H9 (cell line): ENCODE results near the gene VPS25. TPM values are rescaled to one million over a fixed set of nuclear protein-coding genes. Genes with fewer than 3 reads are reported as not detected.
A peak's percentile ranks its signal among the peaks of the same experiment; 100 is the strongest.

Experiments used
- DNase-seq: peaks from one replicate; pipeline ENCODE4 v3.0.0-alpha.2; 2017
- H2AFZ ChIP-seq: one replicate; pipeline ENCODE4 v1.6.1; 2013; ENCODE audit warnings: mild to moderate bottlenecking, low read length, control low read depth, moderate library complexity
- H2AK5ac ChIP-seq: 2 replicates; pipeline ENCODE4 v1.6.1; 2013; ENCODE audit warnings: low read length, control low read depth, mixed read lengths; ENCODE audit not compliant: insufficient read length
- H2BK120ac ChIP-seq: one replicate; pipeline ENCODE4 v1.6.1; 2013; ENCODE audit warnings: low read depth, mild to moderate bottlenecking, low read length, control low read depth, inconsistent platforms; ENCODE audit not compliant: poor library complexity, severe bottlenecking
- H2BK12ac ChIP-seq: 2 replicates; pipeline ENCODE4 v1.6.1; 2013; ENCODE audit warnings: low read length, control low read depth, mixed read lengths, low read depth; ENCODE audit not compliant: insufficient read length
- H2BK15ac ChIP-seq: 2 replicates; pipeline ENCODE4 v1.6.1; 2013; ENCODE audit warnings: low read depth, low read length, control low read depth
- H2BK20ac ChIP-seq: one replicate; pipeline ENCODE4 v1.6.1; 2013; ENCODE audit warnings: low read depth, mild to moderate bottlenecking, low read length, control low read depth, inconsistent platforms; ENCODE audit not compliant: poor library complexity, severe bottlenecking
- H2BK5ac ChIP-seq: 2 replicates; pipeline ENCODE4 v1.6.1; 2013; ENCODE audit warnings: low read length, control low read depth, mixed read lengths; ENCODE audit not compliant: insufficient read length
- H3K14ac ChIP-seq: 2 replicates; pipeline ENCODE4 v1.6.1; 2013; ENCODE audit warnings: low read length, control low read depth; ENCODE audit not compliant: insufficient read depth
- H3K18ac ChIP-seq: 2 replicates; pipeline ENCODE4 v1.6.1; 2013; ENCODE audit warnings: low read depth, mild to moderate bottlenecking, mixed read lengths, low read length, control low read depth; ENCODE audit not compliant: insufficient read length
- H3K23ac ChIP-seq: 2 replicates; pipeline ENCODE4 v1.6.1; 2013; ENCODE audit warnings: low read length, control low read depth, mixed read lengths, low read depth; ENCODE audit not compliant: insufficient read length
- H3K23me2 ChIP-seq: 2 replicates; pipeline ENCODE4 v1.6.1; 2013; ENCODE audit warnings: low read depth, mild to moderate bottlenecking, mixed read lengths, low read length, control low read depth; ENCODE audit not compliant: insufficient read length, poor library complexity, severe bottlenecking
- H3K27ac ChIP-seq: 2 replicates; pipeline ENCODE4 v1.5.1; 2013; ENCODE audit warnings: low read length, control low read depth, mixed read lengths, low read depth; ENCODE audit not compliant: insufficient read length
- H3K27me3 ChIP-seq: 2 replicates; pipeline ENCODE4 v1.6.1; 2013; ENCODE audit warnings: low read length, control low read depth, inconsistent platforms; ENCODE audit not compliant: insufficient read depth
- H3K4ac ChIP-seq: 2 replicates; pipeline ENCODE4 v1.6.1; 2013; ENCODE audit warnings: low read depth, mild to moderate bottlenecking, control low read depth, inconsistent platforms, low read length, moderate library complexity
- H3K4me1 ChIP-seq: 2 replicates; pipeline ENCODE4 v1.6.1; 2013; ENCODE audit warnings: low read length, control low read depth, inconsistent platforms; ENCODE audit not compliant: insufficient read depth
- H3K4me2 ChIP-seq: 2 replicates; pipeline ENCODE4 v1.6.1; 2013; ENCODE audit warnings: low read length, control low read depth, mixed read lengths; ENCODE audit not compliant: insufficient read length, insufficient read depth
- H3K56ac ChIP-seq: 2 replicates; pipeline ENCODE4 v1.6.1; 2013; ENCODE audit warnings: low read depth, mild to moderate bottlenecking, mixed read lengths, low read length, control low read depth; ENCODE audit not compliant: insufficient read length
- H3K79me1 ChIP-seq: 2 replicates; pipeline ENCODE4 v1.6.1; 2013; ENCODE audit warnings: low read depth, mild to moderate bottlenecking, moderate library complexity, low read length, control low read depth, inconsistent platforms; ENCODE audit not compliant: insufficient read depth, poor library complexity, severe bottlenecking
- H3K79me2 ChIP-seq: 2 replicates; pipeline ENCODE4 v1.6.1; 2013; ENCODE audit warnings: low read length, control low read depth, inconsistent platforms; ENCODE audit not compliant: insufficient read depth
- H3K9ac ChIP-seq: 2 replicates; pipeline ENCODE4 v1.6.1; 2013; ENCODE audit warnings: low read length, control low read depth, mixed read lengths; ENCODE audit not compliant: insufficient read length; ENCODE audit errors: extremely low read depth
- H3K9me3 ChIP-seq: one replicate; pipeline ENCODE4 v1.6.1; 2013; ENCODE audit warnings: low read depth, low read length, inconsistent platforms; ENCODE audit not compliant: control insufficient read depth
- H3T11ph ChIP-seq: one replicate; pipeline ENCODE4 v1.6.1; 2013; ENCODE audit warnings: mild to moderate bottlenecking, low read length, control low read depth, inconsistent platforms
- H4K20me1 ChIP-seq: one replicate; pipeline ENCODE4 v1.6.1; 2013; ENCODE audit not compliant: control insufficient read depth, insufficient read length, insufficient read depth
- H4K5ac ChIP-seq: 2 replicates; pipeline ENCODE4 v1.6.1; 2013; ENCODE audit warnings: low read depth, mild to moderate bottlenecking, mixed read lengths, low read length, control low read depth; ENCODE audit not compliant: insufficient read length
- H4K8ac ChIP-seq: replicated peaks from 2 replicates; pipeline ENCODE4 v1.6.1; 2013; ENCODE audit warnings: low read length, control low read depth, mixed read lengths, low read depth; ENCODE audit not compliant: insufficient read length
- H4K91ac ChIP-seq: 2 replicates; pipeline ENCODE4 v1.6.1; 2013; ENCODE audit warnings: low read depth, mild to moderate bottlenecking, moderate library complexity, mixed read lengths, low read length, control low read depth; ENCODE audit not compliant: insufficient read length
- H3K27ac Mint-ChIP-seq, 3 experiments: 2 replicates in 2 of 3; 3 replicates in 1 of 3; pipeline ENCODE4 v1.8.0; 2020 to 2021; ENCODE audit warnings: mixed read lengths in 3 of 3, mild to moderate bottlenecking in 1 of 3, moderate library complexity in 1 of 3
- H3K27me3 Mint-ChIP-seq: 2 replicates; pipeline ENCODE4 v1.8.0; 2021; ENCODE audit warnings: low read depth, mild to moderate bottlenecking, moderate library complexity, mixed read lengths
- H3K36me3 Mint-ChIP-seq, 3 experiments: 2 replicates in 2 of 3; 3 replicates in 1 of 3; pipeline ENCODE4 v1.8.0; 2020 to 2021; ENCODE audit warnings: low read depth in 3 of 3, mixed read lengths in 3 of 3; ENCODE audit not compliant: insufficient read depth in 1 of 3
- H3K4me1 Mint-ChIP-seq, 2 experiments: 2 replicates each; pipeline ENCODE4 v1.8.0; 2020; ENCODE audit warnings: mixed read lengths in 2 of 2
- H3K4me3 Mint-ChIP-seq, 2 experiments: 2 replicates in 1 of 2; 3 replicates in 1 of 2; pipeline ENCODE4 v1.8.0; 2020 to 2021; ENCODE audit warnings: mild to moderate bottlenecking in 2 of 2, mixed read lengths in 2 of 2, moderate library complexity in 1 of 2
- H3K9me3 Mint-ChIP-seq, 2 experiments: 2 replicates in 1 of 2; 3 replicates in 1 of 2; pipeline ENCODE4 v1.8.0; 2020; ENCODE audit warnings: mild to moderate bottlenecking in 2 of 2, mixed read lengths in 2 of 2, moderate library complexity in 1 of 2
- CTCF ChIP-seq: fragments of 200-600 bp; sonication (generic); conservative IDR thresholded peaks from 3 replicates; pipeline ENCODE4 v1.8.0; 2021; ENCODE audit warnings: antibody characterized with exemption, mild to moderate bottlenecking
- WGBS: extraction: QIAGEN DNeasy Blood & Tissue Kit; methylation state at CpG from one replicate; pipeline ENCODE4 v1.1.7; 2013; ENCODE audit warnings: missing lambda C conversion rate, low lambda C conversion rate, mixed read lengths; ENCODE audit not compliant: insufficient read length; ENCODE audit errors: extremely low coverage; 5-methylcytosine and 5-hydroxymethylcytosine counted together
- long read RNA-seq: library from polyadenylated mRNA; unstranded; transcript quantifications from one replicate; pipeline ENCODE4 v2.0.0, GENCODE V29; 2020
- total RNA-seq: library from RNA; stranded (reverse); gene quantifications from 2 replicates; pipeline ENCODE4 v1.2.1, GENCODE V29; 2021

VPS25 gene
- 111 and 113 TPM in 2 replicates for total RNA-seq
- long read RNA-seq, transcript VPS25-201 (6 exons, 1,101 nt), result major isoform, 390 of 408 reads
- long read RNA-seq, partial matches to known transcripts, result 1 of 408 reads
- long read RNA-seq, other reads (novel, unspliced or antisense), result 15 of 408 reads

DNA sequence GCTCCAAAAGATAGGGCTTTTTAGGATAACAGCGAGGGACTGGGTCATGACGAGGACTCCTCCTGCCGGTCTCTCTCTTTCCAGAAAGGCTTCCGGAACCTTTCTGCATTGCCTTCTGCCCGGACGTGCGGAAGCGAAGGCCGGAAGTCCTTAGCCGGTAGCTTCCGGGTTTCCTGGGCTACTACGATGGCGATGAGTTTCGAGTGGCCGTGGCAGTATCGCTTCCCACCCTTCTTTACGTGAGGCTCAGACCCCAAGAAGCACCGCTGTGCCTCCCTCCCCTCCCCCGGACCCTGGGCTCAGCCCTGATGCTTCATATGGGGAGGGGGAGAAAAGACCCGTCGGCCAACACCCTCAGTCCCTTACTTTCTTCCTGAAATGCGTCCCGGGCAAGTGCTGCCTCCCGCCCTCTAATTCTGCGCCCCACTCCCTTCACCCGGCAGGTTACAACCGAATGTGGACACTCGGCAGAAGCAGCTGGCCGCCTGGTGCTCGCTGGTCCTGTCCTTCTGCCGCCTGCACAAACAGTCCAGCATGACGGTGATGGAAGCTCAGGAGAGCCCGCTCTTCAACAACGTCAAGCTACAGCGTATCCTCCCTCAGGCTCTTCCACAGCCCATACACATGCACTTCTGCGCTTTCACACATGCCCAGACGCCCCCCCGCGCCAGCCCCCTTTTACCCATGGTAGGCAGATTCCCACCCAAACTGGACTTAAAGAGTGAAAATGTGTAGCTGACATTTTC lies at the start of gene VPS25:
VPS25 (plus strand) TSS at position 160 of the 746 bp plus-strand sequence; CDS start at position 187, 27 bp downstream.
- no peaks in the 10 kb centered on the region; the same call in 1 of the 2 replicates for H3K27me3 Mint-ChIP-seq
- peaks cover 4 to 34% (median 30%) of the 10 kb centered on the region in 3 experiments; a peak in 6 of 7 replicates for H3K36me3 Mint-ChIP-seq
- H3K4me2 ChIP-seq, result peak within 1 kb of the TSS; percentile 80
- no peaks in the 10 kb centered on the region for H4K20me1 ChIP-seq
- peak within 1 kb of the TSS; percentile 23 for H4K8ac ChIP-seq
- peak within 1 kb of the TSS; percentile 96 for H3K9ac ChIP-seq
- peak within 1 kb of the TSS; percentile 95 for H3K14ac ChIP-seq
- H2BK5ac ChIP-seq, result no peak within 1 kb of the TSS
- H3K9me3 Mint-ChIP-seq, result no peaks in the 10 kb centered on the region; a peak in 1 of 5 replicates
- no peak within 1 kb of the TSS for H2BK20ac ChIP-seq
- peak within 1 kb of the TSS; percentile 39 for H4K5ac ChIP-seq
- peak within 1 kb of the TSS; percentile 94 to 98 (median 98) for H3K27ac Mint-ChIP-seq
- no peaks in the 10 kb centered on the region for H3K79me1 ChIP-seq
- H3K9me3 ChIP-seq, result no peaks in the 10 kb centered on the region
- peak; percentile 32; the same call in 2 of the 3 replicates for TF ChIP-seq CTCF
- no peak within 1 kb of the TSS for H3T11ph ChIP-seq
- no peaks in the 10 kb centered on the region for H3K4me1 ChIP-seq
- H3K23ac ChIP-seq, result no peak within 1 kb of the TSS
- H2AFZ ChIP-seq, result peak within 1 kb of the TSS; percentile 88
- no peak within 1 kb of the TSS for H3K56ac ChIP-seq
- peaks cover 6% of the 10 kb centered on the region for H3K23me2 ChIP-seq
- H4K91ac ChIP-seq, result no peak within 1 kb of the TSS
- H2AK5ac ChIP-seq, result no peak within 1 kb of the TSS
- no peak within 1 kb of the TSS for H2BK120ac ChIP-seq
- H3K18ac ChIP-seq, result peak within 1 kb of the TSS; percentile 85
- no peak within 1 kb of the TSS for H2BK15ac ChIP-seq
- no peak within 1 kb of the TSS for H2BK12ac ChIP-seq
- no CpG with 5 or more reads among the region's 39 CpGs for WGBS
- peaks cover 8 to 11% of the 10 kb centered on the region in 2 experiments for H3K4me1 Mint-ChIP-seq
- no peak within 1 kb of the TSS for H3K27ac ChIP-seq
- no peak within 1 kb of the TSS for H3K4ac ChIP-seq
- H3K4me3 Mint-ChIP-seq, result peak within 1 kb of the TSS; percentile 100
- H3K27me3 ChIP-seq, result no peaks in the 10 kb centered on the region
- peak; percentile 86 for DNase-seq
- H3K79me2 ChIP-seq, result no peaks in the 10 kb centered on the region
